Mesenchymal stem cell (in vitro differentiated cells and primary cell): ENCODE results near the gene ARL15.

ENCODE experiments used
- DNase-seq: peaks from one replicate; pipeline ENCODE4 v3.0.0-alpha.2; 2013
- H2AFZ ChIP-seq: one replicate; pipeline ENCODE4 v1.6.1; 2013; ENCODE audit warnings: low read depth, mild to moderate bottlenecking, control low read depth, inconsistent platforms, low read length, moderate library complexity
- H2AK5ac ChIP-seq: 2 replicates; pipeline ENCODE4 v1.6.1; 2013; ENCODE audit warnings: low read length, moderate library complexity, mild to moderate bottlenecking, inconsistent platforms; ENCODE audit not compliant: severe bottlenecking
- H2BK120ac ChIP-seq: one replicate; pipeline ENCODE4 v1.6.1; 2013; ENCODE audit warnings: low read depth, mild to moderate bottlenecking, inconsistent platforms, low read length, moderate library complexity
- H2BK12ac ChIP-seq, 2 experiments: one replicate each; pipeline ENCODE4 v1.6.1; 2013; ENCODE audit warnings: inconsistent platforms in 2 of 2, low read length in 2 of 2, mild to moderate bottlenecking in 2 of 2, moderate library complexity in 2 of 2, control low read depth in 1 of 2
- H2BK15ac ChIP-seq: one replicate; pipeline ENCODE4 v1.6.1; 2013; ENCODE audit warnings: mild to moderate bottlenecking, low read depth, inconsistent platforms; ENCODE audit not compliant: poor library complexity, severe bottlenecking
- H2BK5ac ChIP-seq: 2 replicates; pipeline ENCODE4 v1.6.1; 2013; ENCODE audit warnings: low read depth, mild to moderate bottlenecking, low read length, control low read depth, inconsistent platforms; ENCODE audit not compliant: poor library complexity, severe bottlenecking
- H3K14ac ChIP-seq, 2 experiments: one replicate each; pipeline ENCODE4 v1.6.1; 2013; ENCODE audit warnings: inconsistent platforms in 2 of 2, low read length in 2 of 2, control low read depth in 1 of 2, mild to moderate bottlenecking in 1 of 2, moderate library complexity in 1 of 2
- H3K18ac ChIP-seq, 2 experiments: one replicate each; pipeline ENCODE4 v1.6.1; 2013; ENCODE audit warnings: inconsistent platforms in 2 of 2, low read length in 2 of 2, control low read depth in 1 of 2, low read depth in 1 of 2, mild to moderate bottlenecking in 1 of 2
- H3K23ac ChIP-seq, 2 experiments: one replicate each; pipeline ENCODE4 v1.6.1; 2013; ENCODE audit warnings: inconsistent platforms in 2 of 2, low read length in 2 of 2, mild to moderate bottlenecking in 2 of 2, moderate library complexity in 2 of 2, control low read depth in 1 of 2
- H3K27ac ChIP-seq: 2 replicates; pipeline ENCODE4 v1.5.1; 2013; ENCODE audit warnings: mild to moderate bottlenecking, moderate library complexity, low read length, control low read depth, inconsistent platforms; ENCODE audit not compliant: poor library complexity, severe bottlenecking
- H3K27me3 ChIP-seq, 2 experiments: 2 replicates each; pipeline versions ENCODE4 v1.6.1 to v1.7.0; 2013; ENCODE audit warnings: low read length in 2 of 2, mild to moderate bottlenecking in 2 of 2, moderate library complexity in 2 of 2, control low read depth in 1 of 2, inconsistent platforms in 1 of 2; ENCODE audit not compliant: control insufficient read depth in 1 of 2, insufficient read depth in 1 of 2
- H3K36me3 ChIP-seq, 2 experiments: 2 replicates each; pipeline versions ENCODE4 v1.6.1 to v1.7.0; 2013; ENCODE audit warnings: low read length in 2 of 2, control low read depth in 1 of 2, inconsistent platforms in 1 of 2, low read depth in 1 of 2, mild to moderate bottlenecking in 1 of 2; ENCODE audit not compliant: insufficient read depth in 2 of 2, control insufficient read depth in 1 of 2
- H3K4ac ChIP-seq, 2 experiments: one replicate each; pipeline ENCODE4 v1.6.1; 2013; ENCODE audit warnings: inconsistent platforms in 2 of 2, low read length in 2 of 2, mild to moderate bottlenecking in 2 of 2, moderate library complexity in 2 of 2, control low read depth in 1 of 2, low read depth in 1 of 2
- H3K4me1 ChIP-seq: 2 replicates; pipeline ENCODE4 v1.6.1; 2013; ENCODE audit warnings: low read depth, low read length, control low read depth; ENCODE audit not compliant: control insufficient read depth, insufficient read depth
- H3K4me2 ChIP-seq: 2 replicates; pipeline ENCODE4 v1.6.1; 2013; ENCODE audit warnings: low read length, mild to moderate bottlenecking, inconsistent platforms; ENCODE audit not compliant: poor library complexity, severe bottlenecking
- H3K4me3 ChIP-seq, 2 experiments: 2 replicates each; pipeline versions ENCODE4 v1.5.1 to v1.7.0; 2013; ENCODE audit warnings: low read length in 2 of 2, mild to moderate bottlenecking in 2 of 2, control low read depth in 1 of 2, low read depth in 1 of 2; ENCODE audit not compliant: insufficient read depth in 1 of 2
- H3K79me1 ChIP-seq: replicated peaks from 2 replicates; pipeline ENCODE4 v1.6.1; 2013; ENCODE audit warnings: mild to moderate bottlenecking, control low read depth, low read length, inconsistent platforms; ENCODE audit not compliant: poor library complexity, severe bottlenecking
- H3K9ac ChIP-seq: 2 replicates; pipeline ENCODE4 v1.7.0; 2013; ENCODE audit warnings: mild to moderate bottlenecking, low read length, moderate library complexity
- H3K9me3 ChIP-seq: 2 replicates; pipeline ENCODE4 v1.7.0; 2013; ENCODE audit warnings: mild to moderate bottlenecking, low read length; ENCODE audit not compliant: control insufficient read depth
- H4K8ac ChIP-seq: one replicate; pipeline ENCODE4 v1.6.1; 2013; ENCODE audit warnings: inconsistent platforms, mild to moderate bottlenecking, low read length, moderate library complexity
- H4K91ac ChIP-seq: one replicate; pipeline ENCODE4 v1.6.1; 2013; ENCODE audit warnings: mild to moderate bottlenecking, low read length, inconsistent platforms
- WGBS: methylation state at CpG from one replicate; pipeline ENCODE4 v1.1.7; 2013; ENCODE audit warnings: mixed read lengths; 5-methylcytosine and 5-hydroxymethylcytosine counted together

The ARL15 gene

DNA sequence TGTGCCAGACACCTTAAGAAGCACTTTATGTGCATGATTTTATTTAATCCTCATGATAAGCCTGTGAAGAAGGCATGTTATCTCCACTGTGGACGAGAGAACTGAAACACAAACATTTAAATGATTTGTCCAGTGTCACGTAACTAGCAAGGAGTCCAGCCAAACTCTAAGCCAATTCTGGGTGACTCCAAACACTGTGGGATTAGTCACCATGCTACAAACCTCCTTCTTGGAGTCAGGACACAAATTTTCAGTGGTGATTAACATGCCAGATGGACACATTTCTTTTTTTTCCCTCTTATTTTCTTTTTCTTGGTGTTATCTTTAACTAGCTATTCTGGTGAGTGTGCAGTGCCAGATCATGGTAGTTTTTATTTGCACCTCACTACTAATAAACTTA lies 433.1 kb downstream of the ARL15 start:
- H3K4ac ChIP-seq: no peak overlapping the region
- H2BK120ac ChIP-seq: no peak overlapping the region
- no peak overlapping the region for H4K91ac ChIP-seq
- no peak overlapping the region for H2BK12ac ChIP-seq
- H3K4me2 ChIP-seq: no peak overlapping the region
- H3K27me3 ChIP-seq: no peaks in the 10 kb centered on the region
- H3K79me1 ChIP-seq: no peaks in the 10 kb centered on the region
- no peak overlapping the region for H3K23ac ChIP-seq
- no peak overlapping the region for H2BK5ac ChIP-seq
- H3K4me1 ChIP-seq: no peaks in the 10 kb centered on the region
- H2AFZ ChIP-seq: no peak overlapping the region
- H4K8ac ChIP-seq: no peak overlapping the region
- no peak overlapping the region for H3K14ac ChIP-seq
- no peaks in the 10 kb centered on the region for H3K9me3 ChIP-seq
- peak overlapping the region in 1 of 2 experiments; percentile 41 for H3K4me3 ChIP-seq
- H3K18ac ChIP-seq: no peak overlapping the region
- no peak for DNase-seq
- no peak overlapping the region for H2AK5ac ChIP-seq
- H2BK15ac ChIP-seq: no peak overlapping the region
- 76% methylated on average over 2 of the region's 2 CpGs for WGBS
- no peak overlapping the region for H3K27ac ChIP-seq
- no peaks in the 10 kb centered on the region for H3K36me3 ChIP-seq
- peak overlapping the region; percentile 44 for H3K9ac ChIP-seq

DNA sequence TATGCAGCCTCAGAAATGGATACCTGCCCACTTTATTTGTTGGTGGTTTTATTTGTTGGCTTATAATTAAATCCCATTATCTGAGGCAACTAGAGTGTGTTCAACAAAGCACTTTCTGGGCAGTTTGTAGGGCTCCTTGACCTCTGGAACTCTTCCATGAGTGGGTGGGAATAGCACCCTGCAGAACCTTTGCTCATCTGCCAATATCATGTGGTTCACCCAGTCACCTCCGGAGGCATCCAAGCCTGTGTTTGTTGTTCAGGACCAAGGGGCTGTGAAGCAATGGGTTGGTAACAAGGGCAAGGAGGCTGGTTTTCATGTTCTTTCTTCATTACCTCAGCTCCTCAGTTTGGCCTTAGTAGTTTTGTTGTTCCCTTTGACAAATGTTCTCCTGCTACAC lies 436.0 kb downstream of the ARL15 start:
- Histone ChIP-seq H3K9ac (no peak overlapping the region), H2BK120ac (no peak overlapping the region), H2BK12ac (no peak overlapping the region), H2AK5ac (no peak overlapping the region), H3K79me1 (no peaks in the 10 kb centered on the region), H3K27ac (no peak overlapping the region), H2AFZ (no peak overlapping the region), H2BK5ac (no peak overlapping the region), H3K4ac (no peak overlapping the region), H3K36me3 (no peaks in the 10 kb centered on the region), H4K8ac (no peak overlapping the region), H3K4me3 (no peak overlapping the region), H3K4me1 (peaks cover under 1% of the 10 kb centered on the region), H3K4me2 (no peak overlapping the region), H3K27me3 (no peaks in the 10 kb centered on the region), H3K9me3 (no peaks in the 10 kb centered on the region), H4K91ac (no peak overlapping the region), H3K18ac (no peak overlapping the region), H2BK15ac (no peak overlapping the region), H3K23ac (no peak overlapping the region), H3K14ac (no peak overlapping the region)
- WGBS: 100% methylated on average over 1 of the region's 1 CpG
- no peak for DNase-seq

DNA sequence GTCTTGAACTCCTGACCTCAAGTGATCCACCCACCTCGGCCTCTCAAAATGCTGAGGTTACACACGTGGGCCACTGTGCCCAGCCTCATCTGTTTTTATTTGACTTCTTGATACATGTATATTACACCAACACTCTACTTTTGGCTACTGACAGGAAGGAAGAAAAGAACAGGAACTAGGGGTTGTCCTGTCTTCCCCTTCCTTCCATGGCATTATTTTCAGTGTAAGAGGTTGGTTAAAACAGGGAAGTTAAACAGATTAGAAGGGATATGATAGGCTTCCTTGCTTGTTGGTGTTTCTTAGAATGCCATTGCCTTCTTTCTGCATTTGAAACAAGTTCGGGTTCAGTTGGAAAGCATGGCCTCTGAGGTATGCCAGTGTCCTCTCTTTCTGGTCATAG lies 437.1 kb downstream of the ARL15 start:
- H4K8ac ChIP-seq: no peak overlapping the region
- no peak overlapping the region for H3K27ac ChIP-seq
- H3K27me3 ChIP-seq: no peaks in the 10 kb centered on the region
- no peak overlapping the region for H4K91ac ChIP-seq
- H2AFZ ChIP-seq: no peak overlapping the region
- H2BK120ac ChIP-seq: no peak overlapping the region
- H3K79me1 ChIP-seq: no peaks in the 10 kb centered on the region
- H3K4me1 ChIP-seq: peaks cover 2% of the 10 kb centered on the region
- H3K14ac ChIP-seq: no peak overlapping the region
- H3K18ac ChIP-seq: no peak overlapping the region
- H2BK5ac ChIP-seq: no peak overlapping the region
- H2BK12ac ChIP-seq: no peak overlapping the region
- H3K4me2 ChIP-seq: no peak overlapping the region
- H3K23ac ChIP-seq: no peak overlapping the region
- no peak for DNase-seq
- no peaks in the 10 kb centered on the region for H3K9me3 ChIP-seq
- WGBS: 88% methylated on average over 2 of the region's 3 CpGs
- H3K36me3 ChIP-seq: no peaks in the 10 kb centered on the region
- no peak overlapping the region for H3K4ac ChIP-seq
- no peak overlapping the region for H2BK15ac ChIP-seq
- H3K9ac ChIP-seq: no peak overlapping the region
- no peak overlapping the region for H3K4me3 ChIP-seq
- no peak overlapping the region for H2AK5ac ChIP-seq

DNA sequence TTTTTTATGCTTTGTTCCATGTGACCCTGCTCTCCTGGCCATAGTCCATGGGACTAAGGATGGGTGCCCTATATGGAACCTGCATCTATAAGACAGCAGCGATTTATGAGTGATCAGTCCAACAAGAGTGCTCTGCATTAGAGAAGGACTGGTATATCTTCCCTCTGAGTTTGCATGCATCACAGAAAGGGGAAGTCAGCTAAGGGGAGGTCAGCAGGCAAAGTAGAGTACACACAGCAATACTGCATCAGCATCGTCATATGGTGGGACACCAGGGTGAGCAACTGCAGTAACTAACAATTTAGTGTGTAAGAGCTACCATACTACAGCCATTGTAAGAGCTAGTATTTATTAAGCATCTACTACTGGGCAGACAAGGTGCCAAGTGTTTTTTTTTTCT lies 438.6 kb downstream of the ARL15 start:
- H3K23ac ChIP-seq: no peak overlapping the region
- no peak overlapping the region for H2AFZ ChIP-seq
- H3K9me3 ChIP-seq: no peaks in the 10 kb centered on the region
- H3K36me3 ChIP-seq: no peaks in the 10 kb centered on the region
- H3K14ac ChIP-seq: no peak overlapping the region
- no peak overlapping the region for H3K4ac ChIP-seq
- no peak overlapping the region for H2BK120ac ChIP-seq
- H2BK12ac ChIP-seq: no peak overlapping the region
- H3K4me1 ChIP-seq: peaks cover 2% of the 10 kb centered on the region
- 88% methylated on average over 2 of the region's 2 CpGs for WGBS
- no peak overlapping the region for H3K18ac ChIP-seq
- H3K4me2 ChIP-seq: no peak overlapping the region
- no peak overlapping the region for H2BK5ac ChIP-seq
- H4K91ac ChIP-seq: no peak overlapping the region
- no peak overlapping the region for H2BK15ac ChIP-seq
- no peak overlapping the region for H3K9ac ChIP-seq
- no peak overlapping the region for H3K27ac ChIP-seq
- DNase-seq: no peak
- H3K79me1 ChIP-seq: no peaks in the 10 kb centered on the region
- no peak overlapping the region for H2AK5ac ChIP-seq
- no peaks in the 10 kb centered on the region for H3K27me3 ChIP-seq
- no peak overlapping the region for H3K4me3 ChIP-seq
- no peak overlapping the region for H4K8ac ChIP-seq
